Endodermal cell (in vitro differentiated cells): ENCODE data around the gene SH3TC1. TPM values are rescaled to one million over a fixed set of nuclear protein-coding genes. Genes with fewer than 3 reads are reported as not detected.

ENCODE experiments used
- DNase-seq: peaks from one replicate; pipeline ENCODE4 v3.0.0-alpha.2; 2017
- H3K27ac ChIP-seq: 2 replicates; pipeline ENCODE4 v1.5.1; 2013; ENCODE audit warnings: mild to moderate bottlenecking, low read depth, low read length, moderate library complexity
- H3K27me3 ChIP-seq: 2 replicates; pipeline ENCODE4 v1.6.1; 2013; ENCODE audit warnings: mild to moderate bottlenecking, low read length, moderate library complexity; ENCODE audit not compliant: insufficient read depth, control insufficient read depth, poor library complexity, severe bottlenecking
- H3K36me3 ChIP-seq: 2 replicates; pipeline ENCODE4 v1.7.0; 2013; ENCODE audit warnings: mild to moderate bottlenecking, low read length, moderate library complexity; ENCODE audit not compliant: control insufficient read depth, insufficient read depth
- H3K4me1 ChIP-seq: one replicate; pipeline ENCODE4 v1.7.0; 2013; ENCODE audit warnings: low read length; ENCODE audit not compliant: control insufficient read depth, insufficient read depth
- H3K4me3 ChIP-seq: 2 replicates; pipeline ENCODE4 v1.5.1; 2013; ENCODE audit warnings: mild to moderate bottlenecking, low read length, moderate library complexity
- H3K9ac ChIP-seq: 2 replicates; pipeline ENCODE4 v1.6.1; 2013; ENCODE audit warnings: mild to moderate bottlenecking, low read length, moderate library complexity; ENCODE audit not compliant: poor library complexity, severe bottlenecking; ENCODE audit errors: extremely low read depth
- H3K9me3 ChIP-seq: 2 replicates; pipeline ENCODE4 v1.6.1; 2013; ENCODE audit warnings: mild to moderate bottlenecking, low read length, moderate library complexity; ENCODE audit not compliant: control insufficient read depth
- H3K27ac Mint-ChIP-seq: 2 replicates; pipeline ENCODE4 v1.8.0; 2020; ENCODE audit warnings: mixed read lengths
- H3K27me3 Mint-ChIP-seq: 2 replicates; pipeline ENCODE4 v1.8.0; 2021; ENCODE audit warnings: mild to moderate bottlenecking, mixed read lengths; ENCODE audit not compliant: insufficient read depth
- H3K36me3 Mint-ChIP-seq: 2 replicates; pipeline ENCODE4 v1.8.0; 2020; ENCODE audit warnings: low read depth, mixed read lengths
- H3K4me1 Mint-ChIP-seq: 2 replicates; pipeline ENCODE4 v1.8.0; 2020; ENCODE audit warnings: mixed read lengths
- H3K4me3 Mint-ChIP-seq: 2 replicates; pipeline ENCODE4 v1.8.0; 2020; ENCODE audit warnings: mild to moderate bottlenecking, moderate library complexity, mixed read lengths
- H3K9me3 Mint-ChIP-seq: 2 replicates; pipeline ENCODE4 v1.8.0; 2020; ENCODE audit warnings: mild to moderate bottlenecking, mixed read lengths
- WGBS, 2 experiments: methylation state at CpG; one replicate each; pipeline versions ENCODE4 v1.1.5 to v1.1.7; 2013; ENCODE audit warnings: missing lambda C conversion rate in 2 of 2, mixed read lengths in 1 of 2; ENCODE audit not compliant: insufficient coverage in 1 of 2, insufficient read length in 1 of 2; 5-methylcytosine and 5-hydroxymethylcytosine counted together
- total RNA-seq, 2 donors: library from RNA; stranded (reverse); fragmentation: NEBNext Ultra II Directional in 1 of 2; extraction: Animal tissue kit (Norgen Biotek cat#: 25700) in 1 of 2; gene quantifications; 2 replicates in 1 of 2; 3 replicates in 1 of 2; pipeline ENCODE4 v1.2.1, GENCODE V29; 2021
- TF ChIP-seq, protein P1 (sequence below): fragments of 200-600 bp; sonication (generic); conservative IDR thresholded peaks from 2 replicates; pipeline ENCODE4 v1.5.0; 2021; ENCODE audit warnings: antibody characterized with exemption, mild to moderate bottlenecking

SH3TC1 gene
- total RNA-seq, 2 donors from 2014 or later: 1.9 to 2.6 TPM

DNA sequence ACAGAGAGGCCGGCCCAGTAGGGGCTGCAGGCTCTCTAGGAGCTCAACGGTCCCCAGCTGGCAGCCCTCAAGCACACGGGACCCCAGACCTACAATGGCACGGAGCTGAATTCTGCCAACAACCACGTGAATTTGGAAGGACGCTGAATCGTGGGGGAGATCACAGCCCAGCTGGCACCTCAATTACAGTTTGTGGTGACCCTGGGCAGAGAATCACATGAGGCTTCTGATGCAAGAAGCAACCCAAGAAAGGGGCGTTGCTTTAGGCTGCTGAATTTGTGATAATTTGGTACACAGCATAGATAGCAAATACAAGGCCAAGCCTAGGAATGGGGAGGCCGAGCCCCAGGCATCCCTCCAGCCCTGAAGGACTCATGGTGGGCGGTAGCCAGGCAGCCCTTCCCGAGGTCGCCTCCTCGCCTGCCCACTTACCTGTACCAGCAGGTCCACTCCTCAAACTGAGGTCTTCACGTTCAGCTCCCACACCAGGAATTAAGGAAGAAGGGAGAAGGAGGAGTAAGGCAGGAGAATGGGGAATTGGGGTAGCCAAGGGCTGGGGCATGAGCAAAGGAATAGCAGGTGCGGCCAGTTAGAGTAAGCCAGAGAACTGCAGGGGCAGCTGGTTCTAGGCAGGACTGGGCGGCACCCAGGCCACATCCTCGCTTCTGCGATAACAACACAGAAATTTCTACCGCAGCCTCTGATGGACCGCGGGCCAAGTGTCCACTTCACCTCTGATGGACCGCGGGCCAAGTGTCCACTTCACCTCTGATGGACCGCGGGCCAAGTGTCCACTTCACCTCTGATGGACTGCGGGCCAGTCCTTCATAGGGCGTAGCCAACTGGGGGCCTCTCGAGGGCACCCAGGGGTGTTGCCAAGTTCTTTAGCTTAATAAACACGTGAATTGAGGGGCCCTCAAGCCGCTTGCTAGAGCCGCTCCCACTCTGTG, 47.1 kb downstream of the SH3TC1 start:
- 92 to 95% methylated on average over 24 to 31 of the region's 31 CpGs for WGBS, 2 experiments
- peaks cover 4% of the 10 kb centered on the region for H3K9me3 Mint-ChIP-seq
- Histone ChIP-seq H3K9me3 (no peaks in the 10 kb centered on the region), H3K4me3 (no peak overlapping the region), H3K27ac (no peak overlapping the region), H3K27me3 (no peaks in the 10 kb centered on the region), H3K36me3 (no peaks in the 10 kb centered on the region), H3K9ac (no peak overlapping the region), H3K4me1 (peaks cover 6% of the 10 kb centered on the region)
- H3K36me3 Mint-ChIP-seq: no peaks in the 10 kb centered on the region
- H3K27me3 Mint-ChIP-seq: no peaks in the 10 kb centered on the region
- no peak overlapping the region for H3K27ac Mint-ChIP-seq
- peaks cover 4% of the 10 kb centered on the region for H3K4me1 Mint-ChIP-seq
- H3K4me3 Mint-ChIP-seq: no peak overlapping the region
- TF ChIP-seq, protein P1, sequence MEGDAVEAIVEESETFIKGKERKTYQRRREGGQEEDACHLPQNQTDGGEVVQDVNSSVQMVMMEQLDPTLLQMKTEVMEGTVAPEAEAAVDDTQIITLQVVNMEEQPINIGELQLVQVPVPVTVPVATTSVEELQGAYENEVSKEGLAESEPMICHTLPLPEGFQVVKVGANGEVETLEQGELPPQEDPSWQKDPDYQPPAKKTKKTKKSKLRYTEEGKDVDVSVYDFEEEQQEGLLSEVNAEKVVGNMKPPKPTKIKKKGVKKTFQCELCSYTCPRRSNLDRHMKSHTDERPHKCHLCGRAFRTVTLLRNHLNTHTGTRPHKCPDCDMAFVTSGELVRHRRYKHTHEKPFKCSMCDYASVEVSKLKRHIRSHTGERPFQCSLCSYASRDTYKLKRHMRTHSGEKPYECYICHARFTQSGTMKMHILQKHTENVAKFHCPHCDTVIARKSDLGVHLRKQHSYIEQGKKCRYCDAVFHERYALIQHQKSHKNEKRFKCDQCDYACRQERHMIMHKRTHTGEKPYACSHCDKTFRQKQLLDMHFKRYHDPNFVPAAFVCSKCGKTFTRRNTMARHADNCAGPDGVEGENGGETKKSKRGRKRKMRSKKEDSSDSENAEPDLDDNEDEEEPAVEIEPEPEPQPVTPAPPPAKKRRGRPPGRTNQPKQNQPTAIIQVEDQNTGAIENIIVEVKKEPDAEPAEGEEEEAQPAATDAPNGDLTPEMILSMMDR: no peak
- no peak for DNase-seq

DNA sequence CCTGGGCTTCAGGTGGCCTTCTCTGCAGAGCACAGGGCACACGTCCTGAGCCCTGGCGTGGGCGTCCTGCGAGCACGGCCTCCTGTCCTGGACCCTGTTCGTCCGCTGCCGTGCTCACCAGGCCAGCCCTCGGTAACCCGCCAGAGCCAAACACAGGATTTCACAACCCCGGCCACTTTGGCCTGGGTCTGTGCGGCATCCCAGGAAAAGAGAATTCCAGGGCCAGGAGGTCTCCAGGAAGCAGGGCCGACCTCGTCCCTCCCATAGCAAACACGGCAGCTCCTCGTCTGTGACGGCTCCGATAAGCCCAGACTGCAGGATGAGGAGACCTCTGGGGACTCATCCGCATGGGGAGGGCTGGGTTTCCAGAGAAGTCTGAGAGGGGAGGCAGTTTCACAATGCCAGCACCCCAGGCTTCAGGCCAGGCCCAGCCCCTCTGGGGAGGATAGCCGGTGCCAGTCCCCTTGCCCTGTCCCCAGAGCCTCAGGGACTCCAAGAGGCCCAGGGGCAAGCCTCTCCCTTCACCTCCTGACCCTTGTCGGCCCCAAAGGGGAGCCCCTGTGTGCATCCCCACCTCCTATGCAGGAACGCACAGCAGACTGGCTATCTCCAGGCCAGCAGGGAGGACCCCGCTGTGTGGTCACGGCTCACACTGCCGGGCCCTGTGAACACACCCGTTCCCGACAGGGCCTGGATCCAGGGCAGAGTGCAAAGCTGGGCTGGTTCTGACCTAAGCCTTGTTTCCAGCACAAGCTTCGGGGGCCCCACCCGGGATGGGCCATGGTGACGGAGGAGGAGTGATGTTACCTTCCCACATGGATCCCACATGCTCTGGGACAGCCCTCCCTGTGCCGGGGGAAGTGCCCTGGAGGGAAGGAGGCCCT, 48.2 kb downstream of the SH3TC1 start:
- Histone ChIP-seq H3K4me3 (no peak overlapping the region), H3K4me1 (peaks cover 6% of the 10 kb centered on the region), H3K27ac (no peak overlapping the region), H3K9me3 (no peaks in the 10 kb centered on the region), H3K9ac (no peak overlapping the region), H3K27me3 (no peaks in the 10 kb centered on the region), H3K36me3 (no peaks in the 10 kb centered on the region)
- Mint-ChIP-seq H3K4me3 (no peak overlapping the region), H3K27me3 (no peaks in the 10 kb centered on the region), H3K36me3 (no peaks in the 10 kb centered on the region), H3K4me1 (peaks cover 4% of the 10 kb centered on the region), H3K27ac (no peak overlapping the region), H3K9me3 (peaks cover 4% of the 10 kb centered on the region)
- 92 to 97% methylated on average over 14 to 31 of the region's 31 CpGs for WGBS, 2 experiments
- TF ChIP-seq, protein P1: no peak
- DNase-seq: no peak

DNA sequence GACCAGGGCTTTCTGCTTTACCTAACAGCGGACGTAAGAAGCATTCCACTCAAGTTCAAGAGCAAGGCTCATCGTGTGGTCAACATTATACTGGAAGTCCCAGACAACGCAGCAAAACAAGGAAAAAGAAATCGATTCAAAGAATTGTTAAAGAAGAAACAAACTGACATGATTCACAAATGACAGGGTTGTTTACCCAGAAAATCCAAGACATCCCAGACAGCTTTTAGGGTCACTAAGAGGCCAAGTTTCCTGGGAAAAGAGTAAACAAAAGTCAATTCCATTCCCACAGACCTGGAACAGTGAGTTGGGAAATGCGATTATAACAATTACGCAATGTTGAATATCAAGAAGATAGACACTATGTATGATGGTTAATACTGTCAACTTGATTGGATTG, 49.0 kb downstream of the SH3TC1 start:
- TF ChIP-seq, protein P1: no peak
- DNase-seq: no peak
- Mint-ChIP-seq H3K27me3 (no peaks in the 10 kb centered on the region), H3K9me3 (peaks cover 4% of the 10 kb centered on the region), H3K36me3 (no peaks in the 10 kb centered on the region), H3K4me3 (no peak overlapping the region), H3K27ac (no peak overlapping the region), H3K4me1 (peaks cover 6% of the 10 kb centered on the region)
- Histone ChIP-seq H3K36me3 (no peaks in the 10 kb centered on the region), H3K4me3 (no peak overlapping the region), H3K27ac (no peak overlapping the region), H3K9me3 (no peaks in the 10 kb centered on the region), H3K9ac (no peak overlapping the region), H3K27me3 (no peaks in the 10 kb centered on the region), H3K4me1 (peaks cover 6% of the 10 kb centered on the region)
- WGBS, 2 experiments: 95 to 96% methylated on average over 6 to 7 of the region's 7 CpGs
